Activated CD4-positive, alpha-beta T cell treated with anti-CD3 and anti-CD28 coated beads for 36 hours (primary cell): ENCODE data around the gene MAPK8IP2. TPM values are rescaled to one million over a fixed set of nuclear protein-coding genes. Genes with fewer than 3 reads are reported as not detected.
"Not testable (repeated sequence)": the region's sequence is repeated elsewhere in the genome, so short reads cannot be mapped to it uniquely, and the experiment has no call there.

Experiments
- ATAC-seq: fragments of 200-7000 bp; cut with Tn5 transposase; one replicate; pipeline ENCODE4 v1.10.0; 2021; ENCODE audit warnings: mild to moderate bottlenecking, moderate library complexity
- CTCF ChIA-PET: fragments of 350-600 bp; sonication (Branson Sonifier 250); formaldehyde crosslinking; loops from one replicate; lab custom pipeline; 2021; ENCODE audit warnings: antibody characterized with exemption; lab: Charles Lee
- POLR2A ChIA-PET: fragments of 350-600 bp; sonication (Branson Sonifier 250); formaldehyde crosslinking; loops from one replicate; lab custom pipeline; 2021; ENCODE audit warnings: antibody characterized with exemption, inconsistent platforms; lab: Charles Lee
- DNase-seq: peaks from one replicate; pipeline ENCODE4 v3.0.0-alpha.2; 2020
- H3K27ac Mint-ChIP-seq: one replicate; pipeline ENCODE4 v1.8.0; 2021; ENCODE audit warnings: mixed read lengths
- H3K27me3 Mint-ChIP-seq: one replicate; pipeline ENCODE4 v1.8.0; 2021; ENCODE audit warnings: mixed read lengths
- H3K36me3 Mint-ChIP-seq: one replicate; pipeline ENCODE4 v1.8.0; 2021; ENCODE audit warnings: low read depth, mixed read lengths
- H3K4me1 Mint-ChIP-seq: one replicate; pipeline ENCODE4 v1.8.0; 2021; ENCODE audit warnings: mixed read lengths
- H3K4me3 Mint-ChIP-seq: one replicate; pipeline ENCODE4 v1.8.0; 2021; ENCODE audit warnings: mild to moderate bottlenecking, moderate library complexity, mixed read lengths
- H3K9me3 Mint-ChIP-seq: one replicate; pipeline ENCODE4 v1.8.0; 2021; ENCODE audit warnings: low read depth, mixed read lengths
- intact Hi-C, 2 experiments: fragments of 100-400 bp; cut with DNase I in 1 of 2; cut with micrococcal nuclease in 1 of 2; formaldehyde crosslinking; loops; one replicate each; pipeline versions ENCODE4 v1.14.2 to v1.15.1; 2022 to 2024; cut with DNase I, micrococcal nuclease
- total RNA-seq, 2 experiments: library from RNA; stranded (reverse); gene quantifications; one replicate each; pipeline ENCODE4 v1.2.3, GENCODE V29; 2021

The MAPK8IP2 gene
- total RNA-seq, 2 experiments from 2014 or later = 0.14 TPM

- ATAC-seq, intact Hi-C loops, POLR2A ChIA-PET: not testable (repeated sequence)
Measured at GRCh38 chr22:50643021-50643820, 42.6 kb downstream of the MAPK8IP2 start.

DNA sequence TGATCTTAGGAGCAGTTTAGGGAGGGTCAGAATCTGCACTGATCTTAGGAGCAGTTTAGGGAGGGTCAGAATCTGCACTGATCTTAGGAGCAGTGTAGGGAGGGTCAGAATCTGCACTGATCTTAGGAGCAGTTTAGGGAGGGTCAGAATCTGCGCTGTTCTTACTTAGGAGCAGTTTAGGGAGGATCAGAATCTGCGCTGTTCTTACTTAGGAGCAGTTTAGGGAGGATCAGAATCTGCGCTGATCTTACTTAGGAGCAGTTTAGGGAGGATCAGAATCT is 43.2 kb downstream of the MAPK8IP2 start:
- DNase-seq, ATAC-seq, H3K27me3 Mint-ChIP-seq, H3K27ac Mint-ChIP-seq, CTCF ChIA-PET, H3K4me3 Mint-ChIP-seq, H3K9me3 Mint-ChIP-seq, H3K4me1 Mint-ChIP-seq, H3K36me3 Mint-ChIP-seq, intact Hi-C loops, POLR2A ChIA-PET: not testable (repeated sequence)

More at GRCh38 chr22:50643021-50643820, 42.6 kb downstream of the MAPK8IP2 start:
- DNase-seq, CTCF ChIA-PET, H3K36me3 Mint-ChIP-seq, H3K27ac Mint-ChIP-seq, H3K4me3 Mint-ChIP-seq, H3K9me3 Mint-ChIP-seq, H3K27me3 Mint-ChIP-seq, H3K4me1 Mint-ChIP-seq: not testable (repeated sequence)

DNA sequence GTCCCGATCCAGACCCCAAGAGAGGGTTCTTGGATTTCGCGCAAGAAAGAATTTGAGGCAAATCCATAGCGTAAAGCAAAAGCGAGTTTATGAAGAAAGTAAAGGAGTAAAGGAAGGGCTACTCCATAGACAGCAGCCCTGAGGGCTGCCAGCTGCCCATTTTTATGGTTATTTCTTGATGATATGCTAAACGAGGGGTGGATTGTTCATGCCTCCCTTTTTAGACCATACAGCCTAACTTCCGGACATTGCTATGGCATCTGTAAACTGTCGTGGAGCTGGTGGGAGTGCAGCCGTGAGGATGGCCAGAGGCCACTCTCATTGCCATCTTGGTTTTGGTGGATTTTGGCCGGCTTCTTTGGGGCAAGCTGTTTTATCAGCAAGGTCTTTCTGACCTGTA is 52.7 kb downstream of the MAPK8IP2 start:
- ChIA-PET CTCF (no interaction called here), POLR2A (no interaction called here)
- H3K4me3 Mint-ChIP-seq = no peak overlapping the region
- H3K9me3 Mint-ChIP-seq = peaks cover 6% of the 10 kb centered on the region
- intact Hi-C loops = no loop called here
- no peaks in the 10 kb centered on the region for H3K36me3 Mint-ChIP-seq
- DNase-seq = no peak
- H3K4me1 Mint-ChIP-seq = no peaks in the 10 kb centered on the region
- no peak for ATAC-seq
- H3K27ac Mint-ChIP-seq = no peak overlapping the region
- peaks cover 8% of the 10 kb centered on the region for H3K27me3 Mint-ChIP-seq

- H3K36me3 Mint-ChIP-seq, H3K27me3 Mint-ChIP-seq, H3K27ac Mint-ChIP-seq, DNase-seq, CTCF ChIA-PET, POLR2A ChIA-PET, H3K4me1 Mint-ChIP-seq, ATAC-seq, H3K9me3 Mint-ChIP-seq, H3K4me3 Mint-ChIP-seq: not testable (repeated sequence)
- intact Hi-C loops = loop anchor here in 1 of 2 experiments (1.0 kb wide), 1 partner anchor 23 kb away; no protein-coding TSS in a partner anchor
Measured at GRCh38 chr22:50654664-50655063, 54.1 kb downstream of the MAPK8IP2 start.

- Mint-ChIP-seq H3K4me3 (no peak overlapping the region), H3K27me3 (peaks cover 11% of the 10 kb centered on the region), H3K9me3 (no peaks in the 10 kb centered on the region), H3K27ac (no peak overlapping the region), H3K4me1 (no peaks in the 10 kb centered on the region), H3K36me3 (no peaks in the 10 kb centered on the region)
- CTCF ChIA-PET = no interaction called here
- DNase-seq (no peak), ATAC-seq (no peak)
- POLR2A ChIA-PET = no interaction called here
- intact Hi-C loops = no loop called here
Measured at GRCh38 chr22:50656122-50657070, 55.8 kb downstream of the MAPK8IP2 start.

GRCh38 chr22:50657925-50658324 is 57.3 kb downstream of the MAPK8IP2 start:
- ChIA-PET POLR2A (interaction anchor here (0.6 kb wide), 1 partner anchor 296 kb away, joined by 3 read pairs; no protein-coding TSS in a partner anchor), CTCF (no interaction called here)
- ATAC-seq (no peak), DNase-seq (no peak)
- Mint-ChIP-seq H3K4me1 (no peaks in the 10 kb centered on the region), H3K27ac (no peak overlapping the region), H3K36me3 (no peaks in the 10 kb centered on the region), H3K4me3 (no peak overlapping the region), H3K9me3 (no peaks in the 10 kb centered on the region), H3K27me3 (peaks cover 11% of the 10 kb centered on the region)
- intact Hi-C loops = no loop called here

DNA sequence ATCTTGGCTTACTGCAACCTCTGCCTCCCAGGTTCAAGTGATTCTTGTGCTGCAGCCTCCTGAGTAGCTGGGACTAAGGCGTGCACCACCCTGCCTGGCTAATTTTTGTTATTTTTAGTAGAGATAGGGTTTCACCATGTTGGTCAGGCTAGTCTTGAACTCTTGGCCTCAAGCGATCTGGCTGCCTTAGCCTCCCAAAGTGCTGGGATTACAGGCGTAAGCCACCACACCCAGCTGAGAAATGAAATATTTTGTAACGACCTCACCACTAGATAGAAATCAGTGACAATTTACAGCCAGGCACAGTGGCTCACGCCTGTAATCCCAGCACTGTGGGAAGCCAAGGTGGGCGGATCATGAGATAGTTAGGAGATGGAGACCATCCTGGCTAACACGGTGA is 59.1 kb downstream of the MAPK8IP2 start:
- DNase-seq, H3K4me3 Mint-ChIP-seq, POLR2A ChIA-PET, H3K36me3 Mint-ChIP-seq, ATAC-seq, H3K4me1 Mint-ChIP-seq, H3K27ac Mint-ChIP-seq, H3K9me3 Mint-ChIP-seq, CTCF ChIA-PET, intact Hi-C loops: not testable (repeated sequence)
- H3K27me3 Mint-ChIP-seq = peaks cover 11% of the 10 kb centered on the region

DNA sequence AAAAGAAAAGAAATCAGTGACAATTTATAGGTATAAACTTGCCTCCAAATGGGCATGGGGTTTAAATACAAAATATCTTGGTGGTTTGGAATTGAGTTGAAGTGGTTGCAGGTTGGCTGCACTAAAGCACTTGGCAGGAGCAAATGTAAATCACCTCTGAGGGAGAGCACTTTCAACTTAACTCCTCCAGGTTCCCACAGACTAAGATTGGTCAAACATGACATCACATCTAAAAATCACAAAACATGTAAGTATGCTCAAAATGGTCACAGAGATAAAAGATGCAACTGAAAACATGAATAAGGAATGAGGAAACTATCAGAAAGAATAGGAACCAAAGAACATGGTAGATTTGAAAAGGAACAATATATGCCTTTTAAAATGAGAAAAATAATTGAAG is 59.7 kb downstream of the MAPK8IP2 start:
- H3K27ac Mint-ChIP-seq = no peak overlapping the region
- no peaks in the 10 kb centered on the region for H3K36me3 Mint-ChIP-seq
- DNase-seq (no peak), ATAC-seq (no peak)
- intact Hi-C loops = no loop called here
- ChIA-PET POLR2A (no interaction called here), CTCF (no interaction called here)
- no peaks in the 10 kb centered on the region for H3K4me1 Mint-ChIP-seq
- H3K27me3 Mint-ChIP-seq = peaks cover 11% of the 10 kb centered on the region
- no peak overlapping the region for H3K4me3 Mint-ChIP-seq
- H3K9me3 Mint-ChIP-seq = no peaks in the 10 kb centered on the region

Other genes starting within 250 kb of the MAPK8IP2 start
- 10 to 100 TPM; 97.6 TPM for gene SBF1, start 125.8 kb upstream of the MAPK8IP2 start, total RNA-seq
- 1 to 10 TPM; 7.5 to 7.9 TPM for gene ADM2, start 119.2 kb upstream of the MAPK8IP2 start, total RNA-seq
- under 1 TPM; 0.32 to 0.44 TPM for gene MIOX, start 113.9 kb upstream of the MAPK8IP2 start, total RNA-seq
- gene LMF2, start 93.1 kb upstream of the MAPK8IP2 start, total RNA-seq = 10 to 100 TPM; 46.8 to 49.4 TPM
- gene NCAPH2, start 92.6 kb upstream of the MAPK8IP2 start, total RNA-seq = 100 to 1,000 TPM; 115 to 123 TPM
- 1 to 10 TPM; 2.4 to 5.6 TPM for gene SCO2, start 75.2 kb upstream of the MAPK8IP2 start, total RNA-seq
- gene TYMP, start 70.8 kb upstream of the MAPK8IP2 start, total RNA-seq = 10 to 100 TPM; 26.9 to 44.3 TPM
- gene KLHDC7B, start 54.9 kb upstream of the MAPK8IP2 start, total RNA-seq = 1 to 10 TPM; 5.7 to 6.4 TPM
- 1 to 10 TPM; 3.8 TPM for gene SYCE3, start 37.9 kb upstream of the MAPK8IP2 start, total RNA-seq
- gene CPT1B, start 22.4 kb upstream of the MAPK8IP2 start, total RNA-seq = 10 to 100 TPM; 42.5 to 51.4 TPM
- 10 to 100 TPM; 68.2 to 79.7 TPM for gene CHKB, start 17.9 kb upstream of the MAPK8IP2 start, total RNA-seq
- gene ARSA, start 27.4 kb downstream of the MAPK8IP2 start, total RNA-seq = 10 to 100 TPM; 14.9 to 15.4 TPM
- under 1 TPM; 0.14 to 0.16 TPM for gene SHANK3, start 72.0 kb downstream of the MAPK8IP2 start, total RNA-seq
- not detected for gene ACR, start 137.4 kb downstream of the MAPK8IP2 start, total RNA-seq
- gene RABL2B, start 182.8 kb downstream of the MAPK8IP2 start, total RNA-seq = 10 to 100 TPM; 22.4 to 27.6 TPM